Measurements from ENCODE around the gene HDAC6. TPM values are rescaled to one million over a fixed set of nuclear protein-coding genes. Genes with fewer than 3 reads are reported as not detected.
"Not testable (repeated sequence)": the region's sequence is repeated elsewhere in the genome, so short reads cannot be mapped to it uniquely, and the experiment has no call there.

Gene HDAC6
- polyA plus RNA-seq, 3 donors = 26.1 to 55.8 (median 41.2) TPM

DNA sequence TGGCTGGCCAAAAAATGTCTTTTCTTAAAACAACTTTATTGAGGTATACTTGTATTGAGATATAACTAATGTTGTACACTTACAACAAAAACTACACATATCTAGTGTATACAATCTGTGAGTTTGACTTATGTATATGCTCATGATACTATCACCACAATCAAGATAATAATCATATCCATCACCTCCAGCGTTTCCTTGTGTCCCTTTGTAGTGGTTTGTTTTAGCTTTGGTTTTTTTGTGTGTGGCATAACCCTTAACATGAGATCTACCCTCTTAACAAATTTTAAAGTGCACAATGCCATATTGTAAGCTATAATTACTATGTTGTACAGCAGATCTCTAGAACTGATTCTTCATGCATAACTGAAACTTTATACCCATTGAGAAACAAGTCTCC is 47.0 kb downstream of the HDAC6 start:
- WGBS, 3 donors = 52 to 71% (median 54%) methylated on average over 1 of the region's 1 CpG
- H3K27ac ChIP-seq (ENCODE audit: low read depth, low read length) = no peak overlapping the region

DNA sequence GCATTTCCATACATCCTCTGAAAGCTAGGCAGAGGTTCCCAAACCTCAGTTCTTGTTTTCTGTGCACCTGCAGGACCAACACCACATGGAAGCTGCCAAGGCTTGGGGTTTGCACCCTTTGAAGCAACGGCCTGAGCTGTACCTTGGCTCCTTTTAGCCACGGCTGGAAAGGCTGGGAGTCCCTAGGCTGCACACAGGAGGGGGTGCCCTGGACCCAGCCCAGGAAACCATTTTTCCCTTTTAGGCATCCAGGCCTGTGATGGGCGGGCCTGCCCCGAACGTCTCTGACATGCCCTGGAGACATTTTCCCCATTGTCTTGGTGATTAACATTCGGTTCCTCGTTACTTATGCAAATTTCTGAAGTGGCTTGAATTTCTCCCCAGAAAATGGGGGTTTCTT is 51.0 kb downstream of the HDAC6 start:
- H3K27ac ChIP-seq (ENCODE audit: low read depth, low read length) = no peak overlapping the region
- WGBS, 3 donors = 78 to 87% (median 80%) methylated on average over 7 of the region's 7 CpGs

DNA sequence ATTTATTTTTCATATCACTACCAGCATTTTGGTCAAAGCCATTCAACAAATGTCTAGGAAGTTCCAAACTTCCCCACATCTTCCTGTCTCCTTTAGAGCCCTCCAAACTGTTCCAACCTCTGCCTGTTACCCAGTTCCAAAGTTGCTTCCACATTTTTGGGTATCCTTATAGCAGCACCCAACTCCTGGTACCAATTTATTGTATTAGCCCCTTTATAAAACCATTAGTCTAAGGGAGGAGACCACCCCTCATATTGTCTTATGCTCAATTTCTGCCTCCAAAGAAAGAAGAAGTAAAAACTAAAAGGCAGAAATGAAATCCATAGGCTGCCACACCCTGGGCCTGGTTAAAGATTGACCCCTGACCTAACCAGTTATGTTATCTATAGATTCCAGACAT is 51.6 kb downstream of the HDAC6 start:
- not testable (repeated sequence) for H3K27ac ChIP-seq (ENCODE audit: low read depth, low read length)

DNA sequence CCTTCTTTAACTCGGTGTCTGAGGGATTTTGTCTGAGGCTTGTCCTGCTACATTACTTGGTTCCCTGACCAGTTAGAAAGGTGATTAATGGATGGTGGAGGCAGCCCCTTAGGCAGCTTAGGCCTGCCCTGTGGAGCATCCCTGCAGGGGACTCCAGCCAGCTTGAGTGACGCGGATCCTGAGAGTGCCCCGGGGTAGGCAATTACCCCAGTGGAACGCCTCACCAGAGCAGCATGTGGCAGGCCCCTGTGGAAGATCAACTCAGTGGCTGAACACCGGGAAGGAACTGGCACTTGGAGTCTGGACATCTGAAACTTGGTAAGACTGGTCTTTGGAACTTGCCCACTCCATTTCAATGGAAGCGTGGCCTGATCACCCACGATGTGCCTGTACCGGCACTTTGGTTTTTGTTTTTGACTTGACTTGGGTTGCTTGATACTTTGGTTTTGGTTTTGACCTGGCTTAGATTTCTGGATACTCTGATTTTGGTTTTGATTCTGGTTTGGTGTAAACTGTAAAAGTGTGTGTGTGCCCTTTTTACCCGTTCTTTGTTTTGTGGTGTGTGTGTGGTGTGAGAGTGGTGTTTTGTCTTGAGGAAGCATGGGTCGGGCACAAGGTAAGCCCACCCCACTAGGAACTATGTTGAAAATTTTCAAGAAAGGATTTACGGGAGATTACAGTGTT is 52.4 kb downstream of the HDAC6 start:
- 87 to 92% (median 89%) methylated on average over 11 to 12 of the region's 12 CpGs for WGBS, 3 donors
- not testable (repeated sequence) for H3K27ac ChIP-seq (ENCODE audit: low read depth, low read length)

DNA sequence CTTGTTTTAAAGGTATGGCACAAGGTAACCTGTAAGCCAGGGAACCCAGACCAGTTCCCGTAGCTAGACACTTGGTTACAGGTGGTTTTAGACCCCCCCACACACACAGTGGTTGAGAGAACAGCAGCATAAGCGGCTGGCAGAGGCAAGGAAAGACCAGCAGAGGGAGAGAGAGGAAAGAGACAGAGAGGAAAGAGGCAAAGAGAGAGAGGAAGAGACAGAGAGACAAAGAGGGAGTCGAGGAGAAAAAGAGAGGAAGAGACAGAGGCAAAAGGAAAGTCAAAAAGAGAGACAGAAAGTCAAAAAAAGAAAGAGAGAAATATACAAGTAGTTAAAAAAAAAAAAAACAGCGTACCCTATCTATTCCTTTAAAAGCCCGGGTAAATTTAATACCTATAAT is 53.0 kb downstream of the HDAC6 start:
- WGBS, 3 donors = 27 to 51% (median 42%) methylated on average over 4 to 5 of the region's 5 CpGs
- H3K27ac ChIP-seq (ENCODE audit: low read depth, low read length) = no peak overlapping the region

DNA sequence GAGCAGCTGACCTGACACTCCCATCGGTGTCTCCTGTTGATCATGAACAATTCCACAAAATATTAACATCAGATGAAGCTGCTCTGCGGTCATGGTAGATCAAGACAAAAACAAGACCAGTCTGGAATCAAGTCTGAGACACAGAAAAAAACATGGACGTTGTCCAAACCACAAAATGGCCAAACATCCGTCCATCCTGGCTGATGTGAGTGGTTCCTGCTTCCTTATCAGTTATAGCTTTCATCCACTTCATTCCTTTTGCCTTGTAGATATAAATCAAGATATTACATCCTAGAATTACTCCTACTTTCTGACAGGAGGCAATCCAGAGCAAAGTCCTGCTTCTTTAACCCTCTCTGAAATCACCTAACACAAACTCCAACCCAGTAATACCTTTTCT is 62.3 kb downstream of the HDAC6 start:
- no peak overlapping the region for H3K27ac ChIP-seq (ENCODE audit: low read depth, low read length)
- WGBS, 3 donors = 29 to 47% (median 38%) methylated on average over 4 of the region's 4 CpGs

DNA sequence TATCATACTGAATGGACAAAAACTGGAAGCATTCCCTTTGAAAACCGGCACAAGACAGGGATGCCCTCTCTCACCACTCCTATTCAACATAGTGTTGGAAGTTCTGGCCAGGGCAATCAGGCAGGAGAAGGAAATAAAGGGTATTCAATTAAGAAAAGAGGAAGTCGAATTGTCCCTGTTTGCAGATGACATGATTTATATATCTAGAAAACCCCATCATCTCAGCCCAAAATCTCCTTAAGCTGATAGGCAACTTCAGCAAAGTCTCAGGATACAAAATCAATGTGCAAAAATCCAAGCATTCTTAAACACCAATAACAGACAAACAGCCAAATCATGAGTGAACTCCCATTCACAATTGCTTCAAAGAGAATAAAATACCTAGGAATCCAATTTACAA is 70.2 kb downstream of the HDAC6 start:
- 24 to 57% (median 38%) methylated on average over 1 of the region's 2 CpGs for WGBS, 3 donors
- not testable (repeated sequence) for H3K27ac ChIP-seq (ENCODE audit: low read depth, low read length)

Other genes starting within 250 kb of the HDAC6 start
- 100 to 1,000 TPM; 121 to 291 (median 164) TPM for gene RBM3, start 227.6 kb upstream of the HDAC6 start, polyA plus RNA-seq
- gene WDR13, start 204.6 kb upstream of the HDAC6 start, polyA plus RNA-seq = 100 to 1,000 TPM; 143 to 172 (median 170) TPM
- gene WAS, start 118.3 kb upstream of the HDAC6 start, polyA plus RNA-seq = 10 to 100 TPM in 1 of 3 donors, 1 to 10 TPM in 2; 1.6 to 11.7 (median 9.6) TPM
- gene SUV39H1, start 105.3 kb upstream of the HDAC6 start, polyA plus RNA-seq = 1 to 10 TPM; 2.8 to 5.7 (median 2.9) TPM
- gene GLOD5, start 40.3 kb upstream of the HDAC6 start, polyA plus RNA-seq = under 1 TPM in 1 of 3 donors, not detected in 2; 0.22 TPM
- under 1 TPM in 1 of 3 donors, not detected in 2; 0.07 TPM for gene GATA1, start 15.5 kb upstream of the HDAC6 start, polyA plus RNA-seq
- not detected for gene ERAS, start 24.4 kb downstream of the HDAC6 start, polyA plus RNA-seq
- gene PCSK1N, start 33.5 kb downstream of the HDAC6 start, polyA plus RNA-seq = 10 to 100 TPM in 1 of 3 donors, 1 to 10 TPM in 1, not detected in 1; 1.8 to 53.2 TPM
- 10 to 100 TPM; 33.0 to 46.0 (median 35.0) TPM for gene TIMM17B, start 95.7 kb downstream of the HDAC6 start, polyA plus RNA-seq
- gene PQBP1, start 95.9 kb downstream of the HDAC6 start, polyA plus RNA-seq = 10 to 100 TPM; 60.3 to 78.0 (median 68.9) TPM
- 10 to 100 TPM; 11.0 to 22.1 (median 15.8) TPM for gene SLC35A2, start 109.6 kb downstream of the HDAC6 start, polyA plus RNA-seq
- 1 to 10 TPM; 2.9 to 4.8 (median 3.5) TPM for gene PIM2, start 117.0 kb downstream of the HDAC6 start, polyA plus RNA-seq
- gene OTUD5, start 155.5 kb downstream of the HDAC6 start, polyA plus RNA-seq = 10 to 100 TPM; 17.6 to 37.9 (median 31.4) TPM
- 1 to 10 TPM in 2 of 3 donors, under 1 TPM in 1; 0.46 to 4.7 (median 1.0) TPM for gene KCND1, start 169.8 kb downstream of the HDAC6 start, polyA plus RNA-seq
- 10 to 100 TPM; 13.8 to 25.9 (median 22.2) TPM for gene GRIPAP1, start 200.2 kb downstream of the HDAC6 start, polyA plus RNA-seq
- gene TFE3, start 241.3 kb downstream of the HDAC6 start, polyA plus RNA-seq = 10 to 100 TPM; 14.9 to 83.9 (median 71.1) TPM

All from adipose tissue (tissue), 3 donors.